ENCODE measurements around the gene PLPP4. TPM values are rescaled to one million over a fixed set of nuclear protein-coding genes. Genes with fewer than 3 reads are reported as not detected.

PLPP4 gene
- polyA plus RNA-seq, result 1.2 TPM in 1 of 2 replicates, not detected in the other

GRCh38 chr10:120456626-120457430 lies at the start of gene PLPP4:
Gene PLPP4 (plus strand): TSS chr10:120457227. CDS start chr10:120457306, 79 bp downstream.

